GM21447 (cell line): ENCODE data around the gene FCHSD2.
A peak's percentile ranks its signal among the peaks of the same experiment; 100 is the strongest.

ENCODE experiments used
- ATAC-seq: cut with Tn5 transposase; IDR thresholded peaks from one replicate; pipeline ENCODE4 v1.9.1; 2021; ENCODE audit not compliant: unreplicated experiment

FCHSD2 gene

DNA sequence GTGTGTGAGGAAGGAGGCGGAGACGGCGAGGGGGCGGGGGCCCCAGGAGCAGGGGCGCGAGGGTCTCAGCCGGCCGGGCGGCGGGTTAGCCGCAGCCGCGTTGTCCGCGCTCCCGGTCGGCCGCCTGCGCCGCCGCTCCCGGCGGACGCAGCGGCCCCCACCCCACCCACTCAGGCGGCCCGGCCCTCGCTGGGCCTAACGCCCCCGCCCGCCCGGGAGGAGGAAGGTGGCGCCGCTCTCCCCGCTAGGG lies at the start of gene FCHSD2:
Gene FCHSD2, minus strand, starts transcription at position 191 of the 250 bp plus-strand sequence. CDS start 441 bp downstream, outside the sequence.
- no peak for ATAC-seq

DNA sequence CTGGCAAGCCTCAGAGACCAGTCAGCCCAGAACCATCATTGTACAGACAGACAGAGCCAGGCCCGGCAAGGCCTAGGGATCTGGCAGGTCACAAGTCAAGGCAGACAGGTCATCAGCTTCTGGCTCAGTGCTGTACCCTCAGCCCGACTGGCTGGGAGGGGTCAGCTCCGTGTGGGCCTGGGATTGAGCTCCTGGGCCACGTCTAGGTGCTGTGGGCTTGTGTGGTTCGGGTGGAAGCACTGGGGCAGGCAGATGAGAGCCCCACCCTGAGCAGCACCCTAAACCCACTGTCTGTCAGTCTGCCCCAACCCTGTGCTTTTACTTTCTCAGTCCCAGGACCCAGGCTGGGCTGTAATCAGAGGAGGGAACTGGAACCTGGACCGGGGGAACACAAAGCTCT lies 49.0 kb upstream of the FCHSD2 start:
- no peak for ATAC-seq

DNA sequence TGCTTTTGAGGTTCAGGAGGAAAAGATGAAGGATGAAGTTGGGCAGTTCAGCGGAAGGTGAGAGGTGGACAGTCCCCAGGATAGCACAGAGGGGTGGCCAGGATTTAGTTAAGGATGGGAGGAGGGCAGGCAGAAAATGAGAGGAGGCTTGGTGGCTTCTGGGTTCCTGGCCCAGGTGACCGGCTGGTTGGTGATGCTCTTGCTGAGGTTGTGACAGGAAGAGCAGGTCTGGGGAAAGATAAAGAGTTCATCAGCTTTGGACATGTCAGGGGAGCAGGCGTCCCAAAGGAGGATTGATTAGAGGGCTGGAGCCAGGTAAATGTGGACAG lies 48.4 kb upstream of the FCHSD2 start:
- ATAC-seq = no peak

DNA sequence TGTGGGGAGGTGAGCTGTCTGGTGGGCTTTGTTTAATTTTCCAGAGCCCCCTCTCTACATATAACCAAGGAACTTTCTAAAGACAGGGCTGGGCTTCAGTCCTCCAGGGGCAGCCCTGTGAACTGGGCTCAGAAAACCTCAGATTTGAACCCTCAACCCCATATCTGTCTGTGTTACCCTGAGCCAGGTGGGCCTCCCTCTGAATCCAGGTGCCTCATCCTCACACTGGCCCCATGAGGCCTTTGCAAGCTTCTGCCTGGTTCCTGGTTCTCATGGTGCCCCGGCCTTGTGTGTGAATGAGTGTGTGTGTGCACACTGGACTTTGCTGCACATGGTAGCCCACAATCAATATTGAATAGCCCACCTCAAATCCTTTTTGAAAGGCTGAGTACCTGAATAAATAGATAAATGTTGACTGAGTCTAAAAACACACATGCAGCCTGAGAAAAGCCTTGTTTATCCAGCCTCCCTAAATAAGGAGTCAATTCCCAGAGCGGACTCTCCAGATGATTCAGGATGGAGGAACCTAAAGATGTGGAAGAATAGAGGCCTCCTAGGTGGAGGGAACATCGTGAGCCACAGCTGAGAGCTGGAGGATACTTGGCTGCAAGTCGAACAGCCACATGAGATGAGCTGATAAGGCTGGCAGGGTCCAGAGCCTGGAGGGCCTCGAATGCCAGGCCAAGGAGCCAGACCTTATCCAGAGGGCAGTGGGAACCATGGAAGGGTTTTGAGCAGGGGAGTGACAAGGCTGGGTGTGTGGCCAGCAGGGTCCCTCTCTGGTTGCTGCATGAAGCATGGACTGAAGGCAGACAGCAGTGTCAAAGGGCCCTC lies 47.8 kb upstream of the FCHSD2 start:
- ATAC-seq = no peak

DNA sequence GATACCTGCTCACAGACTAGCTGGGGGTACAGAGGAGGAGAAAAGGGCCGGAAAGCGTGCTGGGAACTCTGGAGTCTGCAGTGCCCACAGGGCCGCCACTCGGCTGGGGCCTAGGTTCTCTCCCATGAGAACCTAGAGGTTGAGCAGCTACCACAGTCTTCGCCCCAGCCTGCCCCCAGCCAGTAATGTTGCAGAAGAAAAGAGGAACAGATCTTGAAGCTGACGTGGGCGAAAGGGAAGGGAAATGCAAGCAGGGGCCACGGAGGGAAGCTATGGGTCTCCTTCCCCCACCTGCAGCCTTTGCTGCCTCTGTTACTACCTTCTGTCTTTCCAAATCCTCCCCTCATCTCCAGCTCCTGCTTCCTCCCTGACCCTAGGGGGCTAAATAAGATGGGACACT lies 47.2 kb upstream of the FCHSD2 start:
- no peak for ATAC-seq

DNA sequence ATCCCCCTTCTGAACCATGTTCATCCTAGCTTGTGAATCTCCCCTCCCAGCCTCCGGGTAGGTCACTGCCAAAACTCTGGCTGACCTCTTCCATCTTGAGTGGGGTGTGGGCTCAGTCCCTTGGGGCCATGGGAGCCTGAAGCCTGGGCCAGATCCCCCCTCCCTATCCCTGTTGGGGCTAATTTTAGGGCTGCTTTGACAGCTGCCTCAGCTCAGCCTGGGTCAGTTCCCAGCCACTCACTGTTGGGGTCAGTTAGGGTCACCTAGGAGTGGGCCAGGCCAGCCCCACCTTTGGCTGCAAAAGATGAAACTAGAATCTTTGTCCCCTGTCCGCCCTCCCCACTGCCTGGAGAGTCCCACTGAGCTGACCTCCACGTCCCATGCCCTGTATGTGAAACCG lies 46.2 kb upstream of the FCHSD2 start:
- no peak for ATAC-seq

DNA sequence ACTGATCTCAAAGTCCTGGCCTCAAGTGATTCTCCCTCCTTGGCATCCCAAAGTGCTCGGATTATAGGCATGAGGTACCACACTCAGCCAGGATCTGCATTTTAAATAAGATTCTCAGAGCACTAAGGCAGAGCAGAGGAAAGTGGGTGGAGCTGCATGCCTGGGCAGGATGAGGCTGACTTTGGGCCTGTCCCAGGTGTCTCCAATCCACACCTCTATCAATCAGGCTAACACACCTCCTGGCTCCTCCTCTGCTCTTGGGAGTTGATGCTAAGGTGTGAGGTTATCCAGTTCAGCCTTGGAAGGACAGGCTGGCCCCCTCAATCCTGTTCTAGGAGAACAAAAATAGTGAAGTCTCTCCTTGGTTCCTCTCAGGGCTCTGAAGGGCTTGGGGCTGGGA lies 45.7 kb upstream of the FCHSD2 start:
- no peak for ATAC-seq

DNA sequence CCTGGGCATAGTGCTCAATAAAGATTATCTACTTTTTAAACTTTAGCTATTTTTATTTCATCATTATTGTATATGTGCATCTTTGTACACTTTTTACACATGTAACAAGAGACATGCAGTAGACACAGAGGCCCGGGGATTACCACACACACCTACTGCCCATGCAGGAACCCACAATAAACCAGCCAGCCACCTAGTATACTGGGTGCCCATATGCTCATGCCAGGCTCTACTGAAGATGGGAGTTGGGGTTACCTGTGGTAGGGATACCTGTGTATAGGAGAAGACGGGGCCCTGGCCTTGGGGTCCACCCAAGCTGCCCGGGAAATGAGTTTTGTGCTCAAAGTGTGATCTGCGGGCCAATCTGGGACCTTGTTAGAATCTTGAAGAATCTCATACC lies 44.8 kb upstream of the FCHSD2 start:
- no peak for ATAC-seq

DNA sequence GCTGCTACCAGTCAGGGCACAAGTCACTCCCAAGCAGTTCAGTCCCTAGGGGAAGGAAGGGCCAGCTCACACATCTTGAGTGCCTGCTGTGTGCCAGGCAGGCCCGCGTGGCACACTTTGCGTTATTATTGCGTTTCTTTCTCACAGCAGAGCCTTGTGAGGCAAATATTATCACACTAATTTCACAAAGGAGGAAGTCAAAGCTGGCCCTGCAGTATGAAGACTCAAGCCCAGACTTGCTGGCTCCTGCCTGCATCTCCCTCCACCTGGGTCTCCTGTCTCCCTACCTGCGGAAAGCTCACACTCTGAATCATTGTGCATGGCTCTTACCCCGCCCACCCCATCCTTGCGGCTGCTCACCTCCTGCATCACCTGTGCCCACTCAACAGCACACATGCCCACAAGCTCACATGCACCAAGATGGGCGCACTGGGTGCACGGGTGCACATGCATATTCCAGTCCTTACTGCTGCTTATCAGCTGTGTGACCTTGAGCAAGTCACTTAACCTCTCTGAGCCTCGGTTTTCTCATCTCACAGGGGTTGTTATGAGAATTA lies 44.3 kb upstream of the FCHSD2 start:
- no peak for ATAC-seq

DNA sequence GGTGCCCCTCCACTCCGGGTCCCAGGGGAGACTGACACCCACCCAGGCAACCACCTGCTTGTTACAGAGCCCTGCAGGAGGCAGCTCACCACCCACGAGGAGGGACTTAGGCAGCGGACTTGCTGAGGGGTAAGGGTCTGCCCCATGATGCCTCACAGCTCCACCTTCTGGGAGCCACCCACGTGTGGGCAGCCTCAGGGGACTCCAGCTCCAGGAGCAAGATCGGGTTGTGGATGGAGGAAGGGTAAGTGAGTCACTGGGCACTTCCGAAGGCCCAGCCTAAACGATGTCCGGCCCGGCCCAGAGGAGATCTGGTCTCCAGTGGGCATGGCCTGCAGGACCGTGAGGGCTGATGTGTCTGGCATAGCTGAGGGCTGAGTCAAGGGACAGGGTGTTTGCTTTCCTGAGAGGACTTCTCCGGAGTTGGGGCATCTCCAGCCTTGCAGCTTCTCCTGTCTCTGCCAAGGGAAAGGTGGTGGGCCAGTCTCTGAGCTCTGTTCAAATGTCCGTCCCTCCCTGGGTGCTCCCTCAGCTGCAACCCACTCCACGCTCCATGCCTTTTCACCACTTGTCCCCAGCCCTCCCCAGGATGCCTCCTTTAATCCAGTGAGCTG lies 43.7 kb upstream of the FCHSD2 start:
- ATAC-seq = no peak

DNA sequence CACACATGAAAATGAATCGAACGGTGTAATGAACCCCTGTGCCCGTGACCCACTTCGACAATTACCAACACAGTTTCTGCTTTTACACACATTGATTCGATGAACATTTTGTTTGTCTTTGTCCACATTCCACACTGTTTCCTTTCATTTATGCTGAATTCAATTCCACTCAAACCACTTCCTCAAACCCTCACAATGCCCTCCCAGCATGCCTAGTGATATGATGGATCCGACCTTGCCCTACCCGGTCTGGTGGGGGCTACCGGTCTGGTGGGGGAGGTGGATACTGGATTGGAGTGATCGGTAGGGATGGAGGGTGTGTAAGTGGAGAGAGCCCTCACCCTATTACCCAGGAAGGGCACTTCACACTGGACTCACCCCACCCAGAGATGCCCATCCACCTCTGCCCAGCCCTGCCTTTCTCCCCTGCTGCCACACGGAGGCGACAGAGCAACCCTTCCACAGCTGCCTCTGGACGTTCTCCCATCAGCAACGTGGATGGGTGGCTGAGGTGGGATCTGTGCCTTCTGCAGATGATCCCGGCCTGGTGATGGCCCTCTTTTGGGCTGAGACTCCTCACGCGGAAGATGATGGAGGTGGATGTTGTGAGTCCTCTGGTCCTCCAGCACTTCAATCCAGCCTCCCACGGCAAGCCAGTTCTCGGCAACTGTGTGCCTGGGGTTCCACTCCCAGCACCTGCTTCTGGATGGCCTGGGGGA lies 43.0 kb upstream of the FCHSD2 start:
- no peak for ATAC-seq

DNA sequence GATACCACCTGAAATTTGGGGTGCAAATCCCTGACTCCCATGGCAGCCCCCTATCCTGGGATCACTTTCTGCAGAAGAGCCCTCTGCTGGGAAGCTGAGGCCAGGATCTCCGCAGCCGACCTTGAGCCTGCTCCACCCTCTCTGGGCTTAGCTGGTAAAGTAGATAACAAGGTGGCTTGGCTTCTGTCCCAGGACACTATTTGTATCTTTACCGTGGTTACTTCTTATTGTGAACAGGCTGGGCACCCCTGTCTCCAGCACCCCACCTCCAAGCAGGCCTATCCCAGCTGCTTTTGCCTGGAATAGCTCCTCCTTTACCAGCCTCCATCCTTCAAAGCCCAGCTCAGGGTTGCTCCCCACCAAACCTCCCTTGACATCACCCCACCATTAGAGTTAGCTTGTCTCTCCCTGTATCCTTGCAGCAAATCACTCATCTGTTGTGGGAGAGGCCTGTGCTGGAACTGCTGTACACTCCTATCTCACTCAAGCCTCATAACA lies 40.8 kb upstream of the FCHSD2 start:
- no peak for ATAC-seq

DNA sequence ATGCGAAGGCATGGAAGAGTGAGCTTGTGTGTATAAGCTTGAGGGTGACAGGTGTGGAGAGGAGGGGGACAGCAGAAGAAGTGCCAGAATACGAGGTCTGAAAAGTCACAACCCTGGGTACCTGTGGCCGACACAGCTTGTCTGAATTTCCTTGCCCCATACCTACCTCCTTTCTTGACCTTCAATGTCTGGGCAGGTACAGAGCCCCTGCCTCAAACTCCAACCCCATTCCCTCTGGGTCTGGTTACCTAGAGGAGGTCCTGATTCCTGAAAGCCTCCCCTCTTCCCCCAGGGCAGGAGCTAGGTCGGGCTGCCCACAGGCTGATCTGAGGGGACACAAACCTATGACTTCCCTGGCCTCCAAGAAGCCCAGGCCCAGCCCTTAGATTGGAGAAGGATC lies 36.6 kb upstream of the FCHSD2 start:
- no peak for ATAC-seq

DNA sequence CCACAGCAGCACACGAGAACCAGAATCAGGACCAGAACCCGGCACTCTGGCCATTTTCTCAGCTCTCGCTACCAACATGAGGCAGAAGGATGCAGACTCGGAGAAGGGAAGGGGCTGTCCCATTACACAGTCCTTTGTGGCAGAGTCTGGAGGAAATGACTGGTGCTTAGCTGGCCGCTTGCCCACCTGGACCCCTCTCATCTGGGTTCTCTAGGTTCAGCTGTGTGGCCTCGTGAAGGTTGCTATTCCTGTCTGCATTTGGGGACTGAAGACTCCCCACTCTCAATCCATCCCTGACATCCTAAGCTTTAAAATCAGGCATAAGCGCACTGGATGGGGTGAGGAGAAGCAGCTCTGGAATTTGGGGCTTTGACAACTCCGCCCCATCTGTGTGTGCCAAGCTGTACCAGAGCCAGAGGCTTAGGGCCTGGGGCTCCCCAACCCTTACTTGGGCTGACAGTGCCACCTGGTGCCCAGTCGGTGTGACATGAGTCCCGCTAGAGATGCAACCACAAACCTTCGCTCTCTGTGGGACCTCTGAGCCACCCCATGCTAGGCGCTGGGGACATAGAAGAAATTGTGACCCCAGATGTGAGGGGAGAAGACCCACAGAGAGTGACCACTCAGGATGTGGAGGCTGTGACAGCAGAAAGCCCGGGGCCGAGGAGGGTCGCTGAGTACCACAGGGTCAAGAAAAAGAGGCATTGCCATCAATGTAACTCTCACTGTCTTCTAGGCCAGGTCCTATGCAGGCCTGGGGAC lies 35.8 kb upstream of the FCHSD2 start:
- peak; percentile 63 for ATAC-seq

DNA sequence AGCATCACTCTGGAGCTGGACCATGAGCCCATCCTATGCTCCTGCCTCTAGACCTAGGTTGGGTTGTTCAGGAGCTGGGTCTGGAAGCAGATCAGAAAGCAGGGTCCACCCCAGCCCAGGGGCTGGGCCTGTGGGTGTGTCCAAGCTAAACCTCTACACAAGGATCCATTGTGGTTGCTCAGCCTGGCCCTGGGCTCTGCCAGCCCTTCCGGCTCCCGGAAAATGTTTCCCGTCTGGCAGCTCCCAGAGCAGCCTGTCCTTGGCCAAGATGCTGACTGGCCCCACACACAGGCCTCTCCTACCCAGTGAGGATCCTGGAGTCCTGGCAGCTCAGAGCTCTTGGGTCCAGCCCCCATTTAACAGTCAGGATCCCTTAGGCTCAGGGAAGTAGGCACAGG lies 35.3 kb upstream of the FCHSD2 start:
- ATAC-seq = no peak

DNA sequence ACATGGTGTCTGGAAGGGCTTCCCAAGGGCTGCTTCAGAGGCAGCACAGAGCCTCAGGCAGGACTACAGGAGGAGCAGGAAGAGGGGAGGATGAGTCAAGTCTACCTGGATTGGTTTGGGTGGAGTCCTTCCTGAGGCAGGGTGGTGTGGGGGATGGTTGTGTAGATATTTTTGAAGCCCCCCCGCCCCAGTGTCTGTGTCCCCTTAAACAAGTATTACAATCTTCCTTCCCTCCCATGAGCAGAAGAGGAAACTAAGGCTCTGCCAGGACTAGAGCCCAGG lies 34.7 kb upstream of the FCHSD2 start:
- no peak for ATAC-seq

DNA sequence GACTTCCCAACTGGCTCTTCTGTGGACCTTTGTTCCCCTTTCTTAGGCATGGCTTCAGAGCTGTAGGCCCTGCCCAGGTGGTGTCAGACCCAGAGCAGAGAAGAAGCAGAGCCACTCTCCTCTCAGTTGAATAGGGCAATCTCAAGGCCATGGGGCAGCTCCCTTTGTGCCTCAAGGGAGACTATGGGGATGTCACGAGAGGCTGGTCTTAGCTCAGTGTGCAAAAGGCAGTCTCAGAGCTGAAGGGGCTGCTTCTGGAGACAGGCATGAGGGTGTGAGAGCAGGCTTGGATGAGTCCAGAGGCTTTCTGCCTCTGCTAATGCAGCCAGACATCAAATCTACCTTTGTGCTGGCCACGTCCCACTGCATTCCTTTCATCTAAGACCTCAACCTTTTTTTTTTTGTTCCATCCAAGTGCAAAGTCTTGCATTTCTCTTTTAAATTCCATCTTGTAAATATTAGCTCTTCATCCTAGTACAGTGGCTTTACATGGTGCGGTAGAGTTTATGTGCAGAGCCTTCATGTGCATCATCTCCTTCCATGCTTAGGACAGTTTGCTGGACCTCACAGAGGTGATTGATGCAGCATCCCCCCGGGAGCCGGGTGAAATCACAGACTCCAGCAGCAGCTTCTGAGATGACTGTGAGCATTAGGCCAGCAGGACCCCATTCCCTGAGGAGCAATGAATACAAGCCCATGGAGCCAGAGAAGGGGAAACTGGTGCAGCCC lies 34.2 kb upstream of the FCHSD2 start:
- ATAC-seq = no peak

DNA sequence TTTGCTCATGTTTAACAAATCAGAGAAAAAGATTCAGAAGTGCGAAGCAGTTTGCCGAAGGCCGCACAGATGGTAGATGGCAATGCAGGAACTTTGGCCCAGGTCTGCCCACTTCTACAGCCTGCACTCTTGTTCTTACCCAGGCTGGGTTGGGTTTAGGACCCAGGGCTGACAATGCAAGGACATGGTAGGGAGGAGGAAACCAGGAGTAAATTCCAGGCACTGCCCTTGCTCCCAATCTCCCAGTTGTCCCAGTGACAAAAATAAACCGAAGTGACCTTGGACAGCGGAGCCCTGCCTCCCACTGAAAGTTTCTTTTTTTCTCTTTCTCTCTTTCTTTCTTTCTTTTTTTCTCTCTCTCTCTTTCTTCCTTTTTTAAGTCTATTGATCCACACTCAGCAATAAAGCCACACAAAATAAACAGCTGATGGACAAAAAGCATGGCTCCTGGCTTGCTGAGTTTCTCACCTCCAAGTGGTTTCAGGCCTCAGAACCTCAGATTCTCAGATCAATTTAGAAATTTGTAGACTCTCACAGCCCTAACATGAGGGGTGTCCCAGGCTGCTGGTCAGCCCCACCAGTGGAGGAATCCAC lies 33.5 kb upstream of the FCHSD2 start:
- no peak for ATAC-seq

DNA sequence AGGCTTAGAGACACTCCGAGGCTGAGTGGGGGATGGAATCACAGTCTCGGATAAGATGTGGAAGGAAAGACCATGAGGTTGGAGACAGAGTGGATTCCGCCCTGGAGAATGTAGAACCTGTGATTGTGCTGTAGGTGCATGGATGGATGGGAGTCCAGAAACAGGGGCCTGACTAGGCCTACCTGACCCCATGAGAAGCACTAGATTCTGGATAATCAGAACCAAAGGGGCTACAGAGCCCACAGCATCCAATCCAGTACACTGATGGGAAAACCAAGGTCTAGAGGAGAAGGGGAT lies 32.3 kb upstream of the FCHSD2 start:
- no peak for ATAC-seq

DNA sequence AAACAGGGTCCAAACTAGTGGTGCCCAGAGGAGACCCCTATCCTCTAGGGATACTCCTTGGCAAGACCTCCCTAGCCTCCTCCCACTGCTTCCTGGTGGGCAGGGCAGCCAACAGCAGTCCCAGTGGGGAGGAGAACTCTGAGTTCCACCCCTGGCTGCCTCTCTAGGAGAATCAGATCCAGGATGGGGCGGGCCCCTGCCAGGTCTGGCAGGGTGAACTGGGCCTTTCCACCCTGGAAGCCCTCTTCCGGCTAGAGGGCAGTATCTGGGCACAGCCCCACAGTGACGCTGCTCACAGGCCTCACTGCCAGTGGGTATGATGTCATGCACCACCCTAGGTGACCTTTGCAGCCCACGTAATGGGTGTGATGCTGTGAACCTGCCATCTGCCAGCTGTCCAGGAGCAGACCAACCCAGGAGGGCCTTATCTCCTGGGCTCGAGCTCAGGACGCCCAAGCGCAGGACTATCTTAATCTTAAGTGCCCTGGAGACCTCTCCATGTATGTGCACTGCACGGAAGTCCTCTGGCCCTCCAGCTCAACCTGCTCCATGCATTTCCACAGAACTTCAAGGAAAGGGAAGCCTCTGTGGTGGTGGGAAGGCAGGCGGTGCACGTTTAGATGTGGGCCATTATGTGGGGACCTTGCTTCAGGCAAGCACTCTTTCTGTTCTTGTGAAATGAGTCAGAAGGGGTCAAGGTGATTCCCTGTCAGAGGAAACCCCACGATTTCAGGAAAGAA lies 31.8 kb upstream of the FCHSD2 start:
- no peak for ATAC-seq
